Bronchus fibroblast of lung (primary cell): ENCODE results near the gene RASL12. TPM values are rescaled to one million over a fixed set of nuclear protein-coding genes. Genes with fewer than 3 reads are reported as not detected.

Experiments used
- total RNA-seq: library from RNA; depleted of rRNA; stranded (reverse); fragments of >200 nt; gene quantifications from 2 replicates; pipeline ENCODE4 v1.2.3, GENCODE V29; 2015

Gene RASL12
- total RNA-seq = 8.5 and 10.4 TPM in 2 replicates

GRCh38 chr15:65067645-65068402 lies at the start of gene RASL12:
Gene RASL12, minus strand, starts transcription at chr15:65067991. Its CDS starts 156 bp downstream, at chr15:65067835.

GRCh38 chr15:65115086-65115485 lies 47.3 kb upstream of the RASL12 start, which contains the start of gene UBAP1L:
Gene UBAP1L, minus strand, starts transcription at chr15:65115200. Its CDS starts 8,985 bp downstream, at chr15:65106215.

GRCh38 chr15:65076486-65077290 lies 8.9 kb upstream of the RASL12 start, which contains the start of gene KBTBD13:
Gene KBTBD13, plus strand, starts transcription at chr15:65076746. Its CDS starts 70 bp downstream, at chr15:65076816.

GRCh38 chr15:65044724-65045481 lies 22.9 kb downstream of the RASL12 start, which contains the start of gene SLC51B:
Gene SLC51B, plus strand, starts transcription at chr15:65045387. Its CDS starts 4,618 bp downstream, at chr15:65050005.

GRCh38 chr15:65028921-65029735 lies 38.7 kb downstream of the RASL12 start, which contains the start of gene MTFMT:
Gene MTFMT, minus strand, starts transcription at chr15:65029639. Its CDS starts 26 bp downstream, at chr15:65029613.

Other genes starting within 250 kb of the RASL12 start
- 22.0 and 26.9 TPM in 2 replicates for gene PIF1, start 242.3 kb downstream of the RASL12 start, total RNA-seq
- gene PLEKHO2, start 226.1 kb downstream of the RASL12 start, total RNA-seq = 19.7 and 20.5 TPM in 2 replicates
- 2.5 and 2.7 TPM in 2 replicates for gene ANKDD1A, start 156.1 kb downstream of the RASL12 start, total RNA-seq
- 63.9 and 65.7 TPM in 2 replicates for gene SPG21, start 78.1 kb downstream of the RASL12 start, total RNA-seq
- gene MTFMT, start 38.4 kb downstream of the RASL12 start, total RNA-seq = 24.7 and 29.9 TPM in 2 replicates
- not detected in 2 replicates for gene SLC51B, start 22.6 kb downstream of the RASL12 start, total RNA-seq
- gene KBTBD13, start 8.8 kb upstream of the RASL12 start, total RNA-seq = not detected in 2 replicates
- gene UBAP1L, start 47.2 kb upstream of the RASL12 start, total RNA-seq = under 0.01 and 0.30 TPM in 2 replicates
- 11.7 and 13.8 TPM in 2 replicates for gene PDCD7, start 65.8 kb upstream of the RASL12 start, total RNA-seq
- 19.3 and 19.5 TPM in 2 replicates for gene CLPX, start 117.4 kb upstream of the RASL12 start, total RNA-seq
- under 0.01 and 0.17 TPM in 2 replicates for gene CILP, start 143.5 kb upstream of the RASL12 start, total RNA-seq
- 5.1 and 7.1 TPM in 2 replicates for gene PARP16, start 218.9 kb upstream of the RASL12 start, total RNA-seq
- not detected in 2 replicates for gene RNU5A-1, start 228.1 kb upstream of the RASL12 start, total RNA-seq
- gene RNU5B-1, start 236.7 kb upstream of the RASL12 start, total RNA-seq = not detected in 2 replicates